H1 (cell line): ENCODE data around the gene MCM5. TPM values are rescaled to one million over a fixed set of nuclear protein-coding genes. Genes with fewer than 3 reads are reported as not detected.

Source experiments
- CTCF ChIA-PET: fragments of 300-600 bp; sonication (Branson Sonifier 250); formaldehyde crosslinking; loops from one replicate; lab custom pipeline; 2021; ENCODE audit not compliant: partially characterized antibody; lab: Charles Lee
- POLR2A ChIA-PET: fragments of 300-600 bp; sonication (Branson Sonifier 250); formaldehyde crosslinking; loops from one replicate; lab custom pipeline; 2021; ENCODE audit warnings: inconsistent platforms; ENCODE audit not compliant: partially characterized antibody; lab: Charles Lee
- DNase-seq, 2 experiments: peaks; one replicate each; pipeline versions ENCODE4 v3.0.0 to v3.0.0-alpha.2; 2010 to 2022; ENCODE audit warnings: low spot score in 2 of 2, low read depth in 1 of 2, mixed read lengths in 1 of 2
- FAIRE-seq: peaks from 2 replicates; lab custom pipeline; 2011; peaks lifted over from hg19 to GRCh38; lab: Jason Lieb, UNC
- H2AFZ ChIP-seq: 2 replicates; pipeline ENCODE4 v1.8.1; 2012; ENCODE audit warnings: low read length, inconsistent platforms
- H2AK5ac ChIP-seq: 2 replicates; pipeline ENCODE4 v1.6.1; 2013; ENCODE audit warnings: low read depth, low read length
- H2BK120ac ChIP-seq: replicated peaks from 2 replicates; pipeline ENCODE3; 2013; ENCODE audit warnings: low read depth, low read length, inconsistent platforms
- H2BK12ac ChIP-seq: 2 replicates; pipeline ENCODE4 v1.6.1; 2013; ENCODE audit warnings: low read depth, low read length
- H2BK15ac ChIP-seq: 2 replicates; pipeline ENCODE4 v1.6.1; 2013; ENCODE audit warnings: low read length
- H2BK20ac ChIP-seq: 2 replicates; pipeline ENCODE4 v1.6.1; 2013; ENCODE audit warnings: low read length
- H2BK5ac ChIP-seq: 2 replicates; pipeline ENCODE4 v1.6.1; 2013; ENCODE audit warnings: low read depth, low read length
- H3K14ac ChIP-seq: 2 replicates; pipeline ENCODE4 v1.6.1; 2013; ENCODE audit warnings: inconsistent platforms; ENCODE audit not compliant: insufficient read length
- H3K18ac ChIP-seq: 2 replicates; pipeline ENCODE4 v1.6.1; 2013; ENCODE audit warnings: low read length; ENCODE audit errors: extremely low read depth
- H3K23ac ChIP-seq: 2 replicates; pipeline ENCODE4 v1.6.1; 2013; ENCODE audit warnings: inconsistent platforms; ENCODE audit not compliant: insufficient read length
- H3K23me2 ChIP-seq: 2 replicates; pipeline ENCODE4 v1.6.1; 2013; ENCODE audit warnings: low read depth, low read length
- H3K27ac ChIP-seq: 2 replicates; pipeline ENCODE4 v1.6.1; 2011; ENCODE audit warnings: low read depth, low read length, inconsistent platforms
- H3K27me3 ChIP-seq, 4 experiments: replicated peaks in 1 of 4; 1 replicate in 1 of 4; 2 replicates in 3 of 4; pipeline versions ENCODE4 v1.6.1 to v1.8.1; 2011 to 2013; ENCODE audit warnings: low read length in 3 of 4, mild to moderate bottlenecking in 3 of 4, inconsistent platforms in 2 of 4, mixed read lengths in 2 of 4, moderate library complexity in 1 of 4; ENCODE audit not compliant: control insufficient read depth in 3 of 4, insufficient read depth in 3 of 4; ENCODE audit errors: extremely low read depth in 1 of 4
- H3K36me3 ChIP-seq, 4 experiments: 2 replicates each; pipeline versions ENCODE4 v1.6.1 to v1.8.1; 2011 to 2013; ENCODE audit warnings: mild to moderate bottlenecking in 4 of 4, low read length in 3 of 4, moderate library complexity in 2 of 4, control low read depth in 1 of 4, inconsistent platforms in 1 of 4; ENCODE audit not compliant: insufficient read depth in 4 of 4, control insufficient read depth in 2 of 4
- H3K4ac ChIP-seq: replicated peaks from 2 replicates; pipeline ENCODE3; 2013; ENCODE audit warnings: low read length, low read depth, mixed read lengths, inconsistent platforms; ENCODE audit not compliant: insufficient read length
- H3K4me1 ChIP-seq, 4 experiments: replicated peaks in 1 of 4; 1 replicate in 1 of 4; 2 replicates in 3 of 4; pipeline versions ENCODE4 v1.6.1 to v1.8.1; 2011 to 2013; ENCODE audit warnings: low read length in 3 of 4, inconsistent platforms in 2 of 4, mixed read lengths in 1 of 4; ENCODE audit not compliant: insufficient read depth in 4 of 4, control insufficient read depth in 3 of 4
- H3K4me2 ChIP-seq, 2 experiments: 2 replicates each; pipeline versions ENCODE4 v1.6.1 to v1.8.1; 2011 to 2013; ENCODE audit warnings: low read depth in 2 of 2, low read length in 2 of 2, control low read depth in 1 of 2, inconsistent platforms in 1 of 2, mild to moderate bottlenecking in 1 of 2; ENCODE audit not compliant: insufficient read depth in 1 of 2
- H3K4me3 ChIP-seq, 4 experiments: fragments of 200-600, 300-600 bp in 1 of 4; sonication (generic), shearing (Covaris generic), sonication (Bioruptor Twin) in 1 of 4; 2 replicates each; pipeline versions ENCODE4 v1.5.1 to v1.8.1; 2011 to 2016; ENCODE audit warnings: low read length in 4 of 4, low read depth in 3 of 4, control low read depth in 2 of 4, inconsistent platforms in 2 of 4, mild to moderate bottlenecking in 2 of 4, mixed read lengths in 1 of 4, moderate library complexity in 1 of 4; ENCODE audit not compliant: insufficient read depth in 2 of 4; ENCODE audit errors: extremely low read depth in 1 of 4
- H3K56ac ChIP-seq: replicated peaks from 2 replicates; pipeline ENCODE3; 2013; ENCODE audit warnings: low read depth, mild to moderate bottlenecking, mixed read lengths, low read length, inconsistent platforms; ENCODE audit not compliant: insufficient read length
- H3K79me1 ChIP-seq: 2 replicates; pipeline ENCODE4 v1.6.1; 2013; ENCODE audit warnings: low read depth, low read length, control low read depth
- H3K79me2 ChIP-seq, 2 experiments: 2 replicates each; pipeline versions ENCODE4 v1.6.1 to v1.8.1; 2012 to 2013; ENCODE audit warnings: low read length in 2 of 2, mild to moderate bottlenecking in 2 of 2, inconsistent platforms in 1 of 2; ENCODE audit not compliant: insufficient read depth in 2 of 2, control insufficient read depth in 1 of 2
- H3K9ac ChIP-seq, 4 experiments: replicated peaks in 1 of 4; 1 replicate in 1 of 4; 2 replicates in 3 of 4; pipeline versions ENCODE4 v1.6.1 to v1.8.1; 2011 to 2013; ENCODE audit warnings: low read depth in 3 of 4, low read length in 3 of 4, control low read depth in 2 of 4, mild to moderate bottlenecking in 2 of 4, moderate library complexity in 2 of 4, inconsistent platforms in 1 of 4; ENCODE audit errors: extremely low read depth in 1 of 4
- H3K9me3 ChIP-seq, 2 experiments: 2 replicates each; pipeline versions ENCODE4 v1.6.1 to v1.8.1; 2012 to 2013; ENCODE audit warnings: mild to moderate bottlenecking in 2 of 2, moderate library complexity in 2 of 2, control low read depth in 1 of 2, inconsistent platforms in 1 of 2, low read depth in 1 of 2, low read length in 1 of 2, mixed read lengths in 1 of 2; ENCODE audit not compliant: insufficient read depth in 2 of 2
- H4K20me1 ChIP-seq, 2 experiments: replicated peaks in 1 of 2; 2 replicates each; pipeline versions ENCODE3 to v1.8.1; 2011 to 2013; ENCODE audit warnings: inconsistent platforms in 2 of 2, low read length in 2 of 2, mild to moderate bottlenecking in 1 of 2; ENCODE audit not compliant: insufficient read depth in 2 of 2, control insufficient read depth in 1 of 2
- H4K5ac ChIP-seq: 2 replicates; pipeline ENCODE4 v1.6.1; 2013; ENCODE audit warnings: low read length, low read depth, mixed read lengths, inconsistent platforms; ENCODE audit not compliant: insufficient read length
- H4K8ac ChIP-seq: 2 replicates; pipeline ENCODE4 v1.8.0; 2013; ENCODE audit warnings: mild to moderate bottlenecking, moderate library complexity, low read length, inconsistent platforms; ENCODE audit not compliant: insufficient read depth; ENCODE audit errors: extremely low read depth
- H4K91ac ChIP-seq: replicated peaks from 2 replicates; pipeline ENCODE3; 2013; ENCODE audit warnings: low read length, mixed read lengths, inconsistent platforms; ENCODE audit not compliant: insufficient read length
- BCL11A ChIP-seq, 2 experiments: IDR thresholded peaks; one replicate each; pipeline ENCODE4 v1.6.1; 2011; ENCODE audit warnings: low read depth in 2 of 2, low read length in 2 of 2, mild to moderate bottlenecking in 2 of 2
- GABPA ChIP-seq: IDR thresholded peaks from 2 replicates; pipeline ENCODE4 v1.6.1; 2011; ENCODE audit warnings: mild to moderate bottlenecking, low read length, moderate library complexity, borderline replicate concordance; ENCODE audit not compliant: insufficient read depth
- HDAC2 ChIP-seq, 2 experiments: fragments of 300-600 bp in 1 of 2; sonication (generic) in 1 of 2; IDR thresholded peaks; 2 replicates each; pipeline ENCODE4 v1.6.1; 2011 to 2012; ENCODE audit warnings: low read depth in 2 of 2, low read length in 2 of 2, mild to moderate bottlenecking in 2 of 2, moderate library complexity in 2 of 2, borderline replicate concordance in 1 of 2, inconsistent platforms in 1 of 2
- JUND ChIP-seq: IDR thresholded peaks from 2 replicates; pipeline ENCODE4 v1.6.1; 2011; ENCODE audit warnings: mild to moderate bottlenecking, improper control_type of control experiment, low read length
- KDM5A ChIP-seq: fragments of 200-600 bp; IDR thresholded peaks from 2 replicates; pipeline ENCODE4 v1.7.1; 2012; ENCODE audit warnings: mild to moderate bottlenecking, low read length, inconsistent platforms, mixed read lengths
- POLR2A ChIP-seq, 2 experiments: IDR thresholded peaks; 1 replicate in 1 of 2; 2 replicates in 1 of 2; pipeline ENCODE4 v1.6.1; 2011; ENCODE audit warnings: low read depth in 2 of 2, low read length in 2 of 2, mild to moderate bottlenecking in 2 of 2; ENCODE audit errors: control extremely low read depth in 1 of 2
- POLR2AphosphoS5 ChIP-seq: IDR thresholded peaks from 2 replicates; pipeline ENCODE4 v1.6.1; 2011; ENCODE audit warnings: low read depth, low read length
- POU5F1 ChIP-seq: IDR thresholded peaks from 2 replicates; pipeline ENCODE4 v1.6.1; 2011; ENCODE audit warnings: low read depth, mild to moderate bottlenecking, low read length, moderate library complexity
- RBBP5 ChIP-seq: IDR thresholded peaks from 2 replicates; pipeline ENCODE4 v1.7.1; 2012; ENCODE audit warnings: low read depth, mild to moderate bottlenecking, inconsistent platforms, low read length, moderate library complexity, borderline replicate concordance
- SIX5 ChIP-seq: IDR thresholded peaks from 2 replicates; pipeline ENCODE4 v1.6.1; 2011; ENCODE audit warnings: mild to moderate bottlenecking, low read depth, low read length
- SP2 ChIP-seq: IDR thresholded peaks from 2 replicates; pipeline ENCODE4 v1.6.1; 2012; ENCODE audit warnings: mild to moderate bottlenecking, low read length, inconsistent platforms
- SP4 ChIP-seq: IDR thresholded peaks from 2 replicates; pipeline ENCODE4 v1.6.1; 2012; ENCODE audit warnings: low read length, inconsistent platforms
- TCF12 ChIP-seq: IDR thresholded peaks from 2 replicates; pipeline ENCODE4 v1.6.1; 2011; ENCODE audit warnings: low read depth, mild to moderate bottlenecking, low read length
- ZNF274 ChIP-seq: IDR thresholded peaks from 2 replicates; pipeline ENCODE4 v1.7.0; 2012; ENCODE audit warnings: low read length, borderline replicate concordance; ENCODE audit errors: extremely low read depth
- WGBS, 2 experiments: shearing (Covaris generic) in 1 of 2; methylation state at CpG; one replicate each; pipeline versions ENCODE4 v1.1.6 to v1.1.7; 2013 to 2015; ENCODE audit warnings: low lambda C conversion rate in 2 of 2, mixed read lengths in 2 of 2, inconsistent platforms in 1 of 2, low coverage in 1 of 2, missing lambda C conversion rate in 1 of 2; ENCODE audit not compliant: insufficient replicate concordance in 2 of 2, insufficient coverage in 1 of 2, insufficient read length in 1 of 2; ENCODE audit errors: extremely low coverage in 1 of 2, missing lambda C conversion rate in 1 of 2; 5-methylcytosine and 5-hydroxymethylcytosine counted together
- polyA plus RNA-seq, 7 experiments: library from polyadenylated mRNA; depleted of rRNA in 3 of 7; stranded (reverse) in 5 of 7; unstranded in 2 of 7; fragments of >200 nt in 5 of 7; fragments of 200-250 nt in 2 of 7; gene quantifications; 1 replicate in 5 of 7; 2 replicates in 1 of 7; 4 replicates in 1 of 7; pipeline versions ENCODE4 v1.2.1 to v1.2.3, GENCODE V29; 2011 to 2013; ENCODE audit warnings: missing spikeins in 2 of 7, mixed read lengths in 2 of 7
- total RNA-seq: library from RNA; stranded (reverse); fragmentation: NEBNext Ultra II Directional; extraction: Animal tissue kit (Norgen Biotek cat#: 25700); gene quantifications from 2 replicates; pipeline ENCODE4 v1.2.1, GENCODE V29; 2021
- TF ChIP-seq, protein P1 (sequence below): IDR thresholded peaks from 2 replicates; pipeline ENCODE4 v1.6.1; 2011; ENCODE audit warnings: low read depth, mild to moderate bottlenecking, low read length; ENCODE audit not compliant: insufficient read depth

Gene MCM5
- total and polyA plus RNA-seq, 2 of the 8 experiments (the other 6 are each of a cell fraction or from before 2014, with no cell fraction given) = 210 to 305 TPM

DNA sequence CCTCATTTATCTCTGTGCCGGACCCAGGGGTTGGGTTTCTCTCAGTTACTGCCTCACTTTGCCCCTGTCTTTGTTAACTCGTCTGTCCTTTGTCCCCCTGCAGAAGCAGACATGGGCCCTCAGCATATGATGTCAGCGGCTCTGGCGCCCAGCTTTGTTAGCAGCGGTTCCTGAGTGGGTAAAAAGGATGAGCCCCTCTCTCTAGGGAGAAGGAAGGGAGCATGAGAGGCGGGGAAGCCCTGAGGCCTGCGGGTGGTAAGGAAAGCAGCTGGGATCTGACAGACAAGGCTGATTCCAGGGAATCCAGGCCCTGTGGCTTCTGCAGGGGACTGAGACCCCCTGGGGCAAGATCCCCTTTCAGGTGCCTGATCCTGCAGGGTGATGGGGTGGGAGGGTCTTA lies 51.7 kb downstream of the MCM5 start:
- no peak overlapping the region for H4K91ac ChIP-seq
- no peak overlapping the region for H3K14ac ChIP-seq
- no peak overlapping the region for H4K5ac ChIP-seq
- peaks cover 0 to 4% (median 0%) of the 10 kb centered on the region in 4 experiments; a peak in 3 of 7 replicates for H3K4me1 ChIP-seq
- no peak overlapping the region for H3K23ac ChIP-seq
- no peak overlapping the region for H3K4me3 ChIP-seq
- no peaks in the 10 kb centered on the region for H3K27me3 ChIP-seq
- ChIA-PET POLR2A (interaction anchor here (1.9 kb wide), 1 partner anchor 10 kb away, joined by 5 read pairs; no protein-coding TSS in a partner anchor), CTCF (interaction anchor here (0.6 to 1.7 kb wide), 3 partner anchors 22 to 87 kb away, joined by 3 to 7 read pairs (median 3); no protein-coding TSS in a partner anchor)
- H3K9ac ChIP-seq = no peak overlapping the region
- no peaks in the 10 kb centered on the region for H3K9me3 ChIP-seq
- H4K8ac ChIP-seq = no peak overlapping the region; the same call in 1 of the 2 replicates
- H3K36me3 ChIP-seq = 0 out of 8 replicates have a peak, but pooled peaks cover 0 to 3% (median 0%) of the 10 kb centered on the region in 4 experiments
- DNase-seq (no peak), FAIRE-seq (no peak)
- no peak overlapping the region for H3K4me2 ChIP-seq
- WGBS, 2 experiments = 79% methylated on average over 7 of the region's 7 CpGs; no CpG with 5 or more reads in 1 of the 2 experiments
- no peak overlapping the region for H2BK5ac ChIP-seq
- H3K23me2 ChIP-seq = no peaks in the 10 kb centered on the region
- no peak overlapping the region for H2BK120ac ChIP-seq
- H3K18ac ChIP-seq = no peak overlapping the region
- no peak for TF ChIP-seq POU5F1
- TF ChIP-seq, protein P1, sequence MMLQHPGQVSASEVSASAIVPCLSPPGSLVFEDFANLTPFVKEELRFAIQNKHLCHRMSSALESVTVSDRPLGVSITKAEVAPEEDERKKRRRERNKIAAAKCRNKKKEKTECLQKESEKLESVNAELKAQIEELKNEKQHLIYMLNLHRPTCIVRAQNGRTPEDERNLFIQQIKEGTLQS = no peak
- TF ChIP-seq RBBP5 = no peak
- TF ChIP-seq SIX5 = no peak
- no peak for TF ChIP-seq BCL11A (IDR thresholded peaks at IDR 0.05; ENCODE audit: low read depth in 2 of 2, low read length in 2 of 2)
- no peak for TF ChIP-seq KDM5A
- no peak for TF ChIP-seq JUND
- no peak for TF ChIP-seq TCF12
- no peak for TF ChIP-seq ZNF274
- TF ChIP-seq GABPA = no peak
- TF ChIP-seq SP2 = no peak
- no peak for TF ChIP-seq POLR2A (IDR thresholded peaks at IDR 0.05; ENCODE audit: control extremely low read depth in 1 of 2, low read depth in 2 of 2, low read length in 2 of 2)
- TF ChIP-seq SP4 = no peak
- TF ChIP-seq POLR2AphosphoS5 = no peak
- no peak for TF ChIP-seq HDAC2 (IDR thresholded peaks at IDR 0.05; ENCODE audit: borderline replicate concordance in 1 of 2, low read depth in 2 of 2, low read length in 2 of 2)
- H4K20me1 ChIP-seq = peaks cover 0 to 3% of the 10 kb centered on the region in 2 experiments
- H3K56ac ChIP-seq = no peak overlapping the region
- H2BK12ac ChIP-seq = no peak overlapping the region
- H2BK15ac ChIP-seq = no peak overlapping the region
- H2BK20ac ChIP-seq = no peak overlapping the region
- H3K4ac ChIP-seq = no peak overlapping the region
- no peak overlapping the region for H2AFZ ChIP-seq
- H3K27ac ChIP-seq = no peak overlapping the region
- no peak overlapping the region for H2AK5ac ChIP-seq
- no peaks in the 10 kb centered on the region for H3K79me2 ChIP-seq
- no peaks in the 10 kb centered on the region; the same call in 1 of the 2 replicates for H3K79me1 ChIP-seq
